Tibial nerve (tissue), 3 donors: Measurements from ENCODE around the gene CDH6.

Source experiments
- CTCF ChIP-seq, 5 experiments: fragments of 200-600 bp in 3 of 5; fragments of 450-650 bp in 2 of 5; sonication (generic) in 3 of 5; IDR thresholded peaks; one replicate each; pipeline ENCODE4 v1.5.1; 2016 to 2019; ENCODE audit warnings: antibody characterized with exemption in 5 of 5, mild to moderate bottlenecking in 3 of 5, moderate library complexity in 2 of 5
- POLR2A ChIP-seq, 2 donors: fragments of 450-650 bp; IDR thresholded peaks; one replicate each; pipeline ENCODE4 v1.6.1; 2017; ENCODE audit warnings: antibody characterized with exemption in 2 of 2, mild to moderate bottlenecking in 2 of 2, moderate library complexity in 2 of 2

- TF ChIP-seq CTCF (IDR thresholded peaks at IDR 0.05) (no peak), POLR2A (IDR thresholded peaks at IDR 0.05) (no peak)
Observed at GRCh38 chr5:31192442-31192841, 1.0 kb upstream of the CDH6 start.
